Neural progenitor cell (in vitro differentiated cells): ENCODE measurements around the gene ADAM17. TPM values are rescaled to one million over a fixed set of nuclear protein-coding genes. Genes with fewer than 3 reads are reported as not detected.
"Not testable (repeated sequence)": the region's sequence is repeated elsewhere in the genome, so short reads cannot be mapped to it uniquely, and the experiment has no call there.

ENCODE experiments used
- DNase-seq: peaks from one replicate; pipeline ENCODE4 v3.0.0-alpha.2; 2016; ENCODE audit warnings: low spot score
- H2AFZ ChIP-seq: fragments of 200-600 bp; sonication (generic); replicated peaks from 2 replicates; pipeline ENCODE4 v1.6.1; 2016; ENCODE audit warnings: antibody characterized with exemption
- H3F3A ChIP-seq: fragments of 200-600 bp; sonication (generic); 2 replicates; pipeline ENCODE4 v1.6.1; 2016; ENCODE audit warnings: antibody characterized with exemption, low read depth
- H3K27ac ChIP-seq: fragments of 200-600 bp; sonication (generic); 2 replicates; pipeline ENCODE4 v1.5.1; 2016; ENCODE audit warnings: mild to moderate bottlenecking
- H3K27me3 ChIP-seq: fragments of 200-600 bp; sonication (generic); 2 replicates; pipeline ENCODE4 v1.6.1; 2016; ENCODE audit warnings: mild to moderate bottlenecking, moderate library complexity
- H3K36me3 ChIP-seq: fragments of 200-600 bp; sonication (generic); 2 replicates; pipeline ENCODE4 v1.5.1; 2016
- H3K4me1 ChIP-seq: fragments of 200-600 bp; sonication (generic); 2 replicates; pipeline ENCODE4 v1.6.1; 2016; ENCODE audit warnings: mixed run types
- H3K4me2 ChIP-seq: fragments of 200-600 bp; sonication (generic); 2 replicates; pipeline ENCODE4 v1.6.1; 2016
- H3K4me3 ChIP-seq: fragments of 200-600 bp; sonication (generic); 2 replicates; pipeline ENCODE4 v1.5.1; 2016
- H3K79me2 ChIP-seq: fragments of 200-600 bp; sonication (generic); 2 replicates; pipeline ENCODE4 v1.6.1; 2016; ENCODE audit warnings: low read depth
- H3K9ac ChIP-seq: fragments of 200-600 bp; sonication (generic); 2 replicates; pipeline ENCODE4 v1.6.1; 2016
- H3K9me3 ChIP-seq: fragments of 200-600 bp; sonication (generic); 2 replicates; pipeline ENCODE4 v1.5.1; 2016; ENCODE audit warnings: low read depth
- H4K20me1 ChIP-seq: fragments of 200-600 bp; sonication (generic); 2 replicates; pipeline ENCODE4 v1.6.1; 2016; ENCODE audit warnings: low read depth
- H3K27ac Mint-ChIP-seq: 3 replicates; pipeline ENCODE4 v1.8.0; 2021; ENCODE audit warnings: mixed read lengths
- H3K27me3 Mint-ChIP-seq: 2 replicates; pipeline ENCODE4 v1.8.0; 2022; ENCODE audit warnings: low read depth, mild to moderate bottlenecking, inconsistent platforms, moderate library complexity, mixed read lengths; ENCODE audit not compliant: insufficient read depth
- H3K36me3 Mint-ChIP-seq: 3 replicates; pipeline ENCODE4 v1.8.0; 2021; ENCODE audit warnings: mixed read lengths
- H3K4me1 Mint-ChIP-seq: 3 replicates; pipeline ENCODE4 v1.8.0; 2021; ENCODE audit warnings: mixed read lengths
- H3K4me3 Mint-ChIP-seq: 3 replicates; pipeline ENCODE4 v1.8.0; 2021; ENCODE audit warnings: mild to moderate bottlenecking, moderate library complexity, mixed read lengths
- H3K9me3 Mint-ChIP-seq: 3 replicates; pipeline ENCODE4 v1.8.0; 2020; ENCODE audit warnings: mixed read lengths
- EZH2 ChIP-seq: fragments of 200-600 bp; sonication (generic); IDR thresholded peaks from 2 replicates; pipeline ENCODE4 v1.6.1; 2017; ENCODE audit warnings: antibody characterized with exemption, mild to moderate bottlenecking, moderate library complexity
- EZH2phosphoT487 ChIP-seq: fragments of 200-600 bp; sonication (generic); IDR thresholded peaks from 2 replicates; pipeline ENCODE4 v1.6.1; 2017; ENCODE audit warnings: antibody characterized with exemption
- total RNA-seq: library from RNA; depleted of rRNA; stranded (reverse); fragments of >200 nt; gene quantifications from 2 replicates; pipeline ENCODE4 v1.2.3, GENCODE V29; 2015; ENCODE audit warnings: low replicate concordance
- TF ChIP-seq, protein P1 (sequence below): fragments of 200-600 bp; sonication (generic); IDR thresholded peaks from 2 replicates; pipeline ENCODE4 v1.5.1; 2017; ENCODE audit warnings: antibody characterized with exemption, mild to moderate bottlenecking

The ADAM17 gene
- total RNA-seq, 1 donor from 2014 or later = 72.1 TPM

DNA sequence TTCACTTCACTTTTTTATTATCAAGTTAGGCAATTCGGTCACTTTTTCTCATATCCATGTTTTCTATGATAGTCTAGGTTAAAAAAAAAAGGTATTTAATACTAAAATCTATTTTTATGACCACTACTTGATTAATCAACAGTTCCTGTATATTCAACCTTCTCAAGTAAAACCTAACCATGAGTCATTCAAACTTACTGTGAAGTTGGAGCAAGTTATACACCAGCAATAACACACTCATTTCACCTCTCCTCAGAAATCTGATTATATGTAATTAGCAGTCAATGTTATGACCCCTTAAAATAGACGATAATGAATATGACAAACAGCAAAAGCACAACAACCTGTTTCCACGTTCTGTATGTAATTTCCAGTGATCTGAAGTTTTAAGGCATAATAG is 35.0 kb upstream of the ADAM17 start:
- Histone ChIP-seq H2AFZ (no peak overlapping the region), H3K9me3 (no peaks in the 10 kb centered on the region), H3K36me3 (peaks cover 37% of the 10 kb centered on the region)

DNA sequence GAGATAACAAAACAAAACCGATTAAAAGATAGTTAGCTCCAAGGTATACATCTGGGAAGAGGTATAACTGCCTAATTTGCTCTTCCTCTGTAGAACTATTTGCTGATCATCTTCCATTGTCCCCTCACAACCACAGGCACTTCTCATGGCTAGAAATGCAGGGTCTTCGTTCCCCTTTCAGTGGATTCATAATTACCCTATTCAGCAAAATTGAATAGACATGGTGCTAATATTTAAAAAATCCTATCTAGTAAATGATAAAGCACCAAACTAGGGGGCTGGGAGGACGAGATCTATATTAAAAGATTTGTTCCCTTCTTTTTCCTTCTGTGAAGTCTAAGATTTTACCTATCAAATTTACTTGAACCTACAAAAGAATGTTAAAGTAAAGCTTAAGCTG is 30.8 kb upstream of the ADAM17 start:
- Histone ChIP-seq H3K79me2 (peaks cover 54% of the 10 kb centered on the region), H3K27ac (no peak overlapping the region)
- H3K9me3 Mint-ChIP-seq = no peaks in the 10 kb centered on the region

More for the DNA sequence above, 35.0 kb upstream of the ADAM17 start:
- Mint-ChIP-seq H3K4me1 (peaks cover 15% of the 10 kb centered on the region), H3K27ac (no peak overlapping the region), H3K9me3 (no peaks in the 10 kb centered on the region), H3K36me3 (peaks cover 40% of the 10 kb centered on the region), H3K4me3 (no peak overlapping the region), H3K27me3 (no peaks in the 10 kb centered on the region)
- Histone ChIP-seq H4K20me1 (peaks cover 93% of the 10 kb centered on the region), H3K4me3 (no peak overlapping the region), H3K4me2 (no peak overlapping the region), H3F3A (peaks cover 14% of the 10 kb centered on the region), H3K27ac (no peak overlapping the region), H3K27me3 (no peaks in the 10 kb centered on the region), H3K79me2 (peaks cover 95% of the 10 kb centered on the region), H3K4me1 (no peaks in the 10 kb centered on the region), H3K9ac (no peak overlapping the region)
- TF ChIP-seq, protein P1, sequence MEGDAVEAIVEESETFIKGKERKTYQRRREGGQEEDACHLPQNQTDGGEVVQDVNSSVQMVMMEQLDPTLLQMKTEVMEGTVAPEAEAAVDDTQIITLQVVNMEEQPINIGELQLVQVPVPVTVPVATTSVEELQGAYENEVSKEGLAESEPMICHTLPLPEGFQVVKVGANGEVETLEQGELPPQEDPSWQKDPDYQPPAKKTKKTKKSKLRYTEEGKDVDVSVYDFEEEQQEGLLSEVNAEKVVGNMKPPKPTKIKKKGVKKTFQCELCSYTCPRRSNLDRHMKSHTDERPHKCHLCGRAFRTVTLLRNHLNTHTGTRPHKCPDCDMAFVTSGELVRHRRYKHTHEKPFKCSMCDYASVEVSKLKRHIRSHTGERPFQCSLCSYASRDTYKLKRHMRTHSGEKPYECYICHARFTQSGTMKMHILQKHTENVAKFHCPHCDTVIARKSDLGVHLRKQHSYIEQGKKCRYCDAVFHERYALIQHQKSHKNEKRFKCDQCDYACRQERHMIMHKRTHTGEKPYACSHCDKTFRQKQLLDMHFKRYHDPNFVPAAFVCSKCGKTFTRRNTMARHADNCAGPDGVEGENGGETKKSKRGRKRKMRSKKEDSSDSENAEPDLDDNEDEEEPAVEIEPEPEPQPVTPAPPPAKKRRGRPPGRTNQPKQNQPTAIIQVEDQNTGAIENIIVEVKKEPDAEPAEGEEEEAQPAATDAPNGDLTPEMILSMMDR = no peak
- TF ChIP-seq EZH2phosphoT487 (no peak), EZH2 (no peak)
- DNase-seq = no peak

DNA sequence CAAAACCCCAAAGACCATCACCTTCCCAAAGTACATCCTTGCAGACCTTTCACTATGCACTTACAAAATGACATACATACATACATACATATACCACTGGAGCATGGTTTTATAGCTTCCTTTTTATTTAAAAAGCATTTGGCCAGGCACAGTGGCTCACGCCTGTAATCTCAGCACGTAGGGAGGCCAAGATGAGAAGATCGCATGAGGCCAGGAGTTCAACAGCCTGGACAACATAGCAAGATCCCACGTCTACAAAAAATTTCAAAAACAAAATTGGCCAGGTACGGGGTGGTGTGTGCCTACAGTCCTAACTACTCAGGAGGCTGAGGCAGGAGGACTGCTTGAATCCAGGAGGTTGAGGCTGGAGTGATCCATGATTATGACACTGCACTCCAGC is 29.9 kb upstream of the ADAM17 start:
- no peaks in the 10 kb centered on the region for H3K27me3 ChIP-seq
- no peaks in the 10 kb centered on the region for H3K9me3 ChIP-seq
- no peak overlapping the region for H2AFZ ChIP-seq
- H3K27ac ChIP-seq = no peak overlapping the region
- H4K20me1 ChIP-seq = peaks cover 60% of the 10 kb centered on the region
- Mint-ChIP-seq H3K36me3 (peaks cover 33% of the 10 kb centered on the region), H3K9me3 (no peaks in the 10 kb centered on the region), H3K4me3 (no peak overlapping the region), H3K27me3 (no peaks in the 10 kb centered on the region), H3K4me1 (peaks cover 8% of the 10 kb centered on the region), H3K27ac (no peak overlapping the region)
- peaks cover 26% of the 10 kb centered on the region for H3F3A ChIP-seq
- TF ChIP-seq EZH2phosphoT487 (no peak), EZH2 (no peak)
- TF ChIP-seq, protein P1 = no peak
- no peak for DNase-seq
- no peak overlapping the region for H3K4me2 ChIP-seq
- H3K36me3 ChIP-seq = peaks cover 43% of the 10 kb centered on the region
- H3K9ac ChIP-seq = no peak overlapping the region
- H3K4me3 ChIP-seq = no peak overlapping the region
- H3K4me1 ChIP-seq = no peaks in the 10 kb centered on the region
- peaks cover 44% of the 10 kb centered on the region for H3K79me2 ChIP-seq

More for the DNA sequence above, 30.8 kb upstream of the ADAM17 start:
- no peak for DNase-seq
- H3K36me3 Mint-ChIP-seq = peaks cover 33% of the 10 kb centered on the region
- H3K27me3 ChIP-seq = no peaks in the 10 kb centered on the region
- no peak overlapping the region for H3K9ac ChIP-seq
- H3K27me3 Mint-ChIP-seq = no peaks in the 10 kb centered on the region
- no peak overlapping the region for H3K27ac Mint-ChIP-seq
- no peak overlapping the region for H3K4me2 ChIP-seq
- peaks cover 27% of the 10 kb centered on the region for H3F3A ChIP-seq
- TF ChIP-seq, protein P1 = no peak
- TF ChIP-seq EZH2 (no peak), EZH2phosphoT487 (no peak)
- H3K4me1 ChIP-seq = no peaks in the 10 kb centered on the region
- H3K4me3 Mint-ChIP-seq = no peak overlapping the region
- peaks cover 69% of the 10 kb centered on the region for H4K20me1 ChIP-seq
- peaks cover 8% of the 10 kb centered on the region for H3K4me1 Mint-ChIP-seq
- H3K4me3 ChIP-seq = no peak overlapping the region
- no peaks in the 10 kb centered on the region for H3K9me3 ChIP-seq
- H3K36me3 ChIP-seq = peaks cover 51% of the 10 kb centered on the region
- H2AFZ ChIP-seq = no peak overlapping the region

DNA sequence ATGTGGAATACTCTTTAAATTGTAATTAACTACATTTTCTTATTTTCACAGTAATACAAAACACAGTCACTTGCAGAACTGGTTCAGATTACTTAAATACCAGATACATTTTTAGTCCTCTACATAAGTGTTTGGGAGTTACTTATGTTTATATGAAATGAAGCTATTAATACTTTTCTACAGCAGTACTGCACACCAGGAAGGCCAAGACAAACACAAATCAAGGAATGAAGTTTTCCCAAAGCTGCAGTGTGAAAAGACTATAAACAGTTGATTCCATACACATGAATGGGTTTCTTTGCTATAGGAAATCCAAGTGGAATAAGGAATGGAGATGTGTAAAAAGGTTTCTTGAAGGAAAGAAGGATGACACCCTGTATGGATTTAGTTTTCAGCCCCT is 29.3 kb upstream of the ADAM17 start:
- Histone ChIP-seq H3F3A (peaks cover 26% of the 10 kb centered on the region), H3K36me3 (peaks cover 37% of the 10 kb centered on the region), H3K79me2 (peaks cover 38% of the 10 kb centered on the region), H4K20me1 (peaks cover 55% of the 10 kb centered on the region)
- not testable (repeated sequence) for H3K9ac ChIP-seq, DNase-seq, H3K27ac ChIP-seq, H3K9me3 ChIP-seq, H3K27me3 Mint-ChIP-seq, H2AFZ ChIP-seq, H3K27me3 ChIP-seq, H3K27ac Mint-ChIP-seq, H3K4me2 ChIP-seq, H3K4me1 ChIP-seq, H3K4me3 ChIP-seq, H3K4me3 Mint-ChIP-seq, H3K4me1 Mint-ChIP-seq, H3K9me3 Mint-ChIP-seq
- H3K36me3 Mint-ChIP-seq = peaks cover 28% of the 10 kb centered on the region
